ENCODE data around the gene TP53. TPM values are rescaled to one million over a fixed set of nuclear protein-coding genes. Genes with fewer than 3 reads are reported as not detected.

TP53 gene
- total and polyA plus RNA-seq, 9 of the 15 experiments (the other 6 are each of a cell fraction or from before 2014, with no cell fraction given), result 2.8 to 14.0 (median 7.1) TPM

- no TSS peak for BruUV-seq (replicated peaks)
- FAIRE-seq, result no peak
- ATAC-seq, result no peak
- ChIA-PET POLR2A (interaction anchor here (1.4 to 7.3 kb wide), 12 partner anchors 8 to 101 kb away, joined by 5 to 67 read pairs (median 22); partner anchors contain the start of genes ATP1B2, EFNB3, MPDU1 and SAT2), CTCF (ENCODE audit: low intra/inter-chr PET ratio) (no interaction called here)
- intact Hi-C loops (cut with micrococcal nuclease), result loop anchor here (5.0 kb wide), 1 partner anchor 98 kb away; no protein-coding TSS in a partner anchor
- Histone ChIP-seq H3K9ac (ENCODE audit: insufficient read depth in 1 of 2, low read depth in 2 of 2, low read length in 2 of 2) (peak overlapping the region; percentile 95 to 96), H3K36me3 (ENCODE audit: control insufficient read depth, insufficient read depth, low read length) (peaks cover 24% of the 10 kb centered on the region), H3K9me1 (ENCODE audit: control insufficient read depth, insufficient read depth, low read length) (no peaks in the 10 kb centered on the region), H3K79me2 (ENCODE audit: control insufficient read depth, insufficient read depth, low read length) (peaks cover 66% of the 10 kb centered on the region), H3K27ac (ENCODE audit: extremely low read depth, low read depth, low read length) (peak overlapping the region; percentile 99), H3K4me3 (peak overlapping the region; percentile 78), H3K4me1 (replicated peaks in 1 of 2; ENCODE audit: control insufficient read depth in 2 of 2, insufficient read depth in 2 of 2, low read length in 2 of 2) (peaks cover 2 to 15% of the 10 kb centered on the region in 2 experiments; a peak in 3 of 5 replicates), H2AFZ (ENCODE audit: low read depth, low read length) (peak overlapping the region; percentile 55; the same call in 1 of the 2 replicates), H3K9me3 (replicated peaks; ENCODE audit: control insufficient read depth, insufficient read depth, low read depth, low read length) (no peaks in the 10 kb centered on the region), H3K27me3 (ENCODE audit: control insufficient read depth in 2 of 2, insufficient read depth in 2 of 2, low read length in 2 of 2) (no peaks in the 10 kb centered on the region), H3K4me2 (ENCODE audit: insufficient read depth, low read length) (peak overlapping the region; percentile 99), H4K20me1 (replicated peaks; ENCODE audit: control insufficient read depth, insufficient read depth, low read length) (no peaks in the 10 kb centered on the region)
- in situ Hi-C loops (cut with MboI), result loop anchor here (5.0 kb wide), 1 partner anchor 53 kb away; the partner anchor contains the start of gene SHBG
- no peak for DNase-seq (ENCODE audit: extremely low read depth in 1 of 4, low spot score in 3 of 4)
- 5% methylated on average over 14 of the region's 15 CpGs for WGBS (ENCODE audit: insufficient coverage, low coverage, missing lambda C conversion rate)
- TF ChIP-seq SAP30 (IDR thresholded peaks at IDR 0.05; ENCODE audit: borderline replicate concordance, insufficient read depth, low read depth, low read length, poor library complexity, severe bottlenecking) (peak; percentile 5), ZNF395 (CRISPR knock-in tag; IDR thresholded peaks at IDR 0.05) (peak; percentile 49; the same call in 1 of the 2 replicates), CBFB (CRISPR knock-in tag; IDR thresholded peaks at IDR 0.05) (no peak), ZBTB40 (IDR thresholded peaks at IDR 0.05) (0 out of 2 replicates have a peak, but pooled peaks have one; percentile 32), ZBTB40 (CRISPR knock-in tag; IDR thresholded peaks at IDR 0.05) (no peak), BRD4 (IDR thresholded peaks at IDR 0.05) (0 out of 2 replicates have a peak, but pooled peaks have one; percentile 10), ZBTB7A (IDR thresholded peaks at IDR 0.05; ENCODE audit: borderline replicate concordance, control insufficient read depth, low read depth, low read length) (no peak), RBBP5 (IDR thresholded peaks at IDR 0.05; ENCODE audit: borderline replicate concordance, insufficient read depth, low read length, poor library complexity, severe bottlenecking) (peak; percentile 11), CEBPG (CRISPR knock-in tag; IDR thresholded peaks at IDR 0.05) (no peak), CEBPG (tag; conservative IDR thresholded peaks at IDR 0.05 in 1 of 2, IDR thresholded peaks at IDR 0.05 in 1 of 2) (no peak)
Observed at GRCh38 chr17:7684851-7685532, 2.3 kb downstream of the TP53 start.
